ENCODE results near the gene ALK.
A peak's percentile ranks its signal among the peaks of the same experiment; 100 is the strongest.

Gene ALK

GRCh38 chr2:29398384-29399237, 522.8 kb downstream of the ALK start (continued):
- no peak for TF ChIP-seq MZF1 (tag by site-specific recombination; IDR thresholded peaks at IDR 0.05; ENCODE audit: borderline replicate concordance)
- peak; percentile 55 for TF ChIP-seq ZBTB21 (tag by site-specific recombination; IDR thresholded peaks at IDR 0.05)
- TF ChIP-seq ZNF645 (tag by site-specific recombination; IDR thresholded peaks at IDR 0.05) = no peak
- TF ChIP-seq TSHZ1 (tag by site-specific recombination; IDR thresholded peaks at IDR 0.05; ENCODE audit: borderline replicate concordance) = no peak
- no peak for TF ChIP-seq ZNF548 (tag by site-specific recombination; IDR thresholded peaks at IDR 0.05)
- TF ChIP-seq ZNF768 (tag by site-specific recombination; IDR thresholded peaks at IDR 0.05) = no peak
- 0 out of 2 replicates have a peak, but pooled peaks have one; percentile 22 for TF ChIP-seq OSR2 (tag by site-specific recombination; IDR thresholded peaks at IDR 0.05)
- no peak for TF ChIP-seq ZNF266 (tag by site-specific recombination; IDR thresholded peaks at IDR 0.05; ENCODE audit: low read depth)
- TF ChIP-seq GLIS1 (tag by site-specific recombination; IDR thresholded peaks at IDR 0.05) = peak; percentile 63
- TF ChIP-seq KLF10 (tag by site-specific recombination; IDR thresholded peaks at IDR 0.05) = no peak
- no peak for TF ChIP-seq ZNF157 (tag by site-specific recombination; IDR thresholded peaks at IDR 0.05)
- no peak for TF ChIP-seq SP3 (tag by site-specific recombination; IDR thresholded peaks at IDR 0.05)
- no peak for TF ChIP-seq BCL6B (tag by site-specific recombination; IDR thresholded peaks at IDR 0.05)
- TF ChIP-seq ZSCAN16 (tag by site-specific recombination; IDR thresholded peaks at IDR 0.05) = no peak
- no peak for TF ChIP-seq ZNF701 (tag by site-specific recombination; IDR thresholded peaks at IDR 0.05)
- TF ChIP-seq ZFP37 (tag by site-specific recombination; IDR thresholded peaks at IDR 0.05) = no peak
- TF ChIP-seq ZNF404 (tag by site-specific recombination; IDR thresholded peaks at IDR 0.05) = no peak
- TF ChIP-seq ZNF747 (tag by site-specific recombination; IDR thresholded peaks at IDR 0.05) = no peak
- no peak for TF ChIP-seq ZNF132 (tag by site-specific recombination; IDR thresholded peaks at IDR 0.05; ENCODE audit: borderline replicate concordance)
- TF ChIP-seq ZBTB7A (tag by site-specific recombination; IDR thresholded peaks at IDR 0.05; ENCODE audit: low read depth) = no peak
- TF ChIP-seq ZFP3 (tag by site-specific recombination; IDR thresholded peaks at IDR 0.05; ENCODE audit: low read depth) = no peak
- TF ChIP-seq ZIC2 (tag by site-specific recombination; IDR thresholded peaks at IDR 0.05) = peak; percentile 91
- peak; percentile 69 for TF ChIP-seq ZNF629 (tag by site-specific recombination; IDR thresholded peaks at IDR 0.05)
- TF ChIP-seq HOXC10 (CRISPR knock-in tag; IDR thresholded peaks at IDR 0.05) = no peak
- TF ChIP-seq ZSCAN18 (tag by site-specific recombination; IDR thresholded peaks at IDR 0.05) = no peak
- TF ChIP-seq ZBTB10 (tag by site-specific recombination; IDR thresholded peaks at IDR 0.05) = no peak
- no peak for TF ChIP-seq ZNF10 (tag by site-specific recombination; IDR thresholded peaks at IDR 0.05)
- no peak for TF ChIP-seq BCL11B (tag by site-specific recombination; IDR thresholded peaks at IDR 0.05; ENCODE audit: low read depth)
- no peak for TF ChIP-seq ZNF513 (tag by site-specific recombination; IDR thresholded peaks at IDR 0.05)

All from HEK293 (cell line).